HepG2 (cell line): ENCODE results near the gene LGALS7B. TPM values are rescaled to one million over a fixed set of nuclear protein-coding genes. Genes with fewer than 3 reads are reported as not detected.

Experiments used
- ATAC-seq: fragments of 200-7000 bp; cut with Tn5 transposase; 3 replicates; pipeline ENCODE4 v1.9.1; 2020; ENCODE audit warnings: mild to moderate bottlenecking, moderate library complexity
- BruUV-seq: library from RNA; stranded (reverse); fragments of 400-500 nt; replicated peaks from 2 replicates; lab custom pipeline; 2021; lab: Mats Ljungman, UMichigan
- CTCF ChIA-PET: fragments of 300-600 bp; formaldehyde crosslinking; extraction: SDS; loops from one replicate; lab custom pipeline; 2021; ENCODE audit warnings: low total read pairs, inconsistent platforms, low intra/inter-chr PET ratio; lab: Yijun Ruan, JAX
- POLR2A ChIA-PET: fragments of 350-600 bp; sonication (Branson Sonifier 250); formaldehyde crosslinking; loops from one replicate; lab custom pipeline; 2020; ENCODE audit warnings: antibody characterized with exemption, inconsistent platforms; lab: Yijun Ruan, JAX
- DNase-seq: peaks from one replicate; pipeline ENCODE4 v3.0.0-alpha.2; 2015; ENCODE audit warnings: low spot score
- FAIRE-seq: peaks from 3 replicates; lab custom pipeline; 2011; peaks lifted over from hg19 to GRCh38; lab: Jason Lieb, UNC
- H2AFZ ChIP-seq: one replicate; pipeline ENCODE4 v1.6.1; 2011; ENCODE audit warnings: low read length, inconsistent platforms
- H3K27ac ChIP-seq: fragments of 300-600 bp; 3 replicates; pipeline ENCODE4 v1.8.0; 2011; ENCODE audit warnings: mixed run types, mild to moderate bottlenecking, mixed read lengths, low read length, inconsistent platforms; ENCODE audit not compliant: insufficient read depth; ENCODE audit errors: extremely low read length
- H3K27me3 ChIP-seq, 2 experiments: fragments of 200-600 bp in 1 of 2; 2 replicates in 1 of 2; 3 replicates in 1 of 2; pipeline versions ENCODE4 v1.6.0 to v1.8.0; 2011; ENCODE audit warnings: low read length in 2 of 2, mild to moderate bottlenecking in 2 of 2, moderate library complexity in 2 of 2, inconsistent platforms in 1 of 2; ENCODE audit not compliant: insufficient read depth in 2 of 2, control insufficient read depth in 1 of 2
- H3K36me3 ChIP-seq, 2 experiments: fragments of 200-600 bp in 1 of 2; replicated peaks in 1 of 2; 2 replicates in 1 of 2; 3 replicates in 1 of 2; pipeline versions ENCODE4 v1.5.1 to v1.8.0; 2011; ENCODE audit warnings: low read length in 2 of 2, inconsistent platforms in 1 of 2; ENCODE audit not compliant: insufficient read depth in 2 of 2, control insufficient read depth in 1 of 2
- H3K4me1 ChIP-seq: 2 replicates; pipeline ENCODE4 v1.5.1; 2012; ENCODE audit warnings: low read length, inconsistent platforms; ENCODE audit not compliant: insufficient read depth
- H3K4me2 ChIP-seq: 2 replicates; pipeline ENCODE4 v1.6.0; 2011; ENCODE audit warnings: low read depth, low read length, inconsistent platforms
- H3K4me3 ChIP-seq, 3 experiments: fragments of 200-600 bp in 1 of 3; sonication (generic), shearing (Covaris generic) in 1 of 3; replicated peaks in 1 of 3; 2 replicates each; pipeline ENCODE4 v1.5.1; 2011 to 2016; ENCODE audit warnings: low read length in 3 of 3, inconsistent platforms in 2 of 3, low read depth in 2 of 3, mild to moderate bottlenecking in 2 of 3, control low read depth in 1 of 3, mixed read lengths in 1 of 3; ENCODE audit not compliant: insufficient read depth in 1 of 3
- H3K79me2 ChIP-seq: one replicate; pipeline ENCODE4 v1.6.1; 2011; ENCODE audit warnings: low read length, inconsistent platforms; ENCODE audit not compliant: insufficient read depth
- H3K9ac ChIP-seq: 2 replicates; pipeline ENCODE4 v1.6.0; 2011; ENCODE audit warnings: mild to moderate bottlenecking, low read depth, low read length, inconsistent platforms; ENCODE audit not compliant: insufficient read depth
- H3K9me3 ChIP-seq: 2 replicates; pipeline ENCODE4 v1.5.1; 2012; ENCODE audit warnings: mild to moderate bottlenecking, low read length
- H4K20me1 ChIP-seq: 2 replicates; pipeline ENCODE4 v1.6.0; 2011; ENCODE audit warnings: inconsistent platforms, mild to moderate bottlenecking, low read length, moderate library complexity; ENCODE audit not compliant: insufficient read depth
- FOSL2 ChIP-seq: sonication (generic); formaldehyde crosslinking; IDR thresholded peaks from 2 replicates; pipeline ENCODE4 v1.4.0; 2020; ENCODE audit warnings: missing genetic modification reagents
- FOXO4 ChIP-seq: sonication (generic); formaldehyde crosslinking; conservative IDR thresholded peaks from 2 replicates; pipeline ENCODE4 v1.8.1; 2023; ENCODE audit warnings: missing genetic modification reagents
- HOXA3 ChIP-seq: sonication (generic); formaldehyde crosslinking; IDR thresholded peaks from 2 replicates; pipeline ENCODE4 v1.5.0; 2020; ENCODE audit warnings: missing genetic modification reagents
- KLF15 ChIP-seq: sonication (generic); formaldehyde crosslinking; IDR thresholded peaks from 2 replicates; pipeline ENCODE4 v1.8.1; 2023; ENCODE audit warnings: borderline replicate concordance, mild to moderate bottlenecking, inconsistent platforms, missing genetic modification reagents, mixed read lengths
- PAF1 ChIP-seq: IDR thresholded peaks from 2 replicates; pipeline ENCODE4 v1.6.1; 2016; ENCODE audit warnings: missing genetic modification reagents, missing compliant biosample characterization
- TP53 ChIP-seq: sonication (generic); formaldehyde crosslinking; conservative IDR thresholded peaks from 2 replicates; pipeline ENCODE4 v1.4.0; 2020; ENCODE audit warnings: missing genetic modification reagents
- ZBTB7B ChIP-seq: sonication (generic); formaldehyde crosslinking; IDR thresholded peaks from 2 replicates; pipeline ENCODE4 v1.4.0; 2020; ENCODE audit warnings: missing genetic modification reagents
- ZNF180 ChIP-seq: sonication (generic); formaldehyde crosslinking; IDR thresholded peaks from 2 replicates; pipeline ENCODE4 v1.4.0; 2020; ENCODE audit warnings: low read depth, missing genetic modification reagents, borderline replicate concordance
- ZNF331 ChIP-seq: sonication (generic); formaldehyde crosslinking; IDR thresholded peaks from 2 replicates; pipeline ENCODE4 v1.4.0; 2020; ENCODE audit warnings: missing genetic modification reagents
- ZNF747 ChIP-seq: sonication (generic); formaldehyde crosslinking; IDR thresholded peaks from 2 replicates; pipeline ENCODE4 v1.8.1; 2023; ENCODE audit warnings: missing genetic modification reagents, mild to moderate bottlenecking, borderline replicate concordance
- ZNF777 ChIP-seq: sonication (generic); formaldehyde crosslinking; IDR thresholded peaks from 2 replicates; pipeline ENCODE4 v1.4.0; 2020; ENCODE audit warnings: missing genetic modification reagents
- WGBS: methylation state at CpG from one replicate; pipeline ENCODE4 v1.1.6; 2017; ENCODE audit warnings: low lambda C conversion rate; 5-methylcytosine and 5-hydroxymethylcytosine counted together
- in situ Hi-C: cut with HindIII; loops from 2 replicates; pipeline ENCODE4 v1.10.0; 2017; ENCODE audit warnings: low pct_unique_long_range_greater_than_20kb; ENCODE audit not compliant: extremely low pct_ligation_motif_present
- intact Hi-C: fragments of 100-400 bp; cut with micrococcal nuclease; formaldehyde crosslinking; loops from one replicate; pipeline ENCODE4 v1.10.0; 2022; ENCODE audit not compliant: unreplicated experiment
- polyA plus RNA-seq, 8 experiments: library from polyadenylated mRNA; depleted of rRNA in 3 of 8; stranded (reverse) in 7 of 8; unstranded in 1 of 8; fragments of >200 nt; fragmentation: Illumina TruSeq in 4 of 8; extraction: Trizol in 4 of 8; gene quantifications; 2 replicates each; pipeline versions ENCODE4 v1.2.1 to v1.2.3, GENCODE V29; 2011 to 2016; ENCODE audit warnings: low read depth in 4 of 8, missing spikeins in 1 of 8, mixed read lengths in 1 of 8; ENCODE audit not compliant: insufficient read depth in 1 of 8
- total RNA-seq, 5 experiments: library from RNA; depleted of rRNA; stranded (reverse); fragments of >200 nt; fragmentation: Illumina TruSeq; extraction: Trizol; gene quantifications; 2 replicates each; pipeline ENCODE4 v1.2.3, GENCODE V29; 2016; ENCODE audit warnings: low read depth in 1 of 5
- TF ChIP-seq, protein P1 (sequence below): sonication (generic); formaldehyde crosslinking; IDR thresholded peaks from 2 replicates; pipeline ENCODE4 v1.4.0; 2020; ENCODE audit warnings: missing genetic modification reagents
- TF ChIP-seq, protein P2 (sequence below): sonication (generic); formaldehyde crosslinking; IDR thresholded peaks from 2 replicates; pipeline ENCODE4 v1.4.0; 2020; ENCODE audit warnings: missing genetic modification reagents
- TF ChIP-seq, protein P3 (sequence below): sonication (generic); formaldehyde crosslinking; IDR thresholded peaks from 2 replicates; pipeline ENCODE4 v1.5.0; 2020; ENCODE audit warnings: missing genetic modification reagents

The LGALS7B gene
- total and polyA plus RNA-seq, 2 of the 13 experiments (the other 11 are each of a cell fraction or from before 2014, with no cell fraction given), result 1.7 to 2.1 TPM

- peak; percentile 4 for ATAC-seq
- H2AFZ ChIP-seq, result no peak overlapping the region
- BruUV-seq, result no TSS peak
- ChIA-PET CTCF (no interaction called here), POLR2A (interaction anchor here (0.7 to 4.4 kb wide), 14 partner anchors 8 to 138 kb away, joined by 3 to 42 read pairs (median 5); partner anchors contain the start of genes HNRNPL, MRPS12, RINL and SARS2)
- no peak overlapping the region for H3K4me3 ChIP-seq
- H3K36me3 ChIP-seq, result peaks cover 34 to 77% of the 10 kb centered on the region in 2 experiments
- H3K27me3 ChIP-seq, result no peaks in the 10 kb centered on the region
- FAIRE-seq, result no peak
- peak overlapping the region; percentile 60 for H3K27ac ChIP-seq
- intact Hi-C loops (loop anchor here (10.0 kb wide), 1 partner anchor 184 kb away; no protein-coding TSS in a partner anchor), in situ Hi-C loops (no loop called here)
- peaks cover 65% of the 10 kb centered on the region for H3K4me1 ChIP-seq
- H3K4me2 ChIP-seq, result no peak overlapping the region
- 0 out of 2 replicates have a peak overlapping the region, but pooled peaks have one; percentile 0 for H3K9ac ChIP-seq
- DNase-seq, result no peak
- WGBS, result 87% methylated on average over 11 of the region's 19 CpGs
- H3K9me3 ChIP-seq, result no peaks in the 10 kb centered on the region
- H4K20me1 ChIP-seq, result peaks cover 25% of the 10 kb centered on the region
- H3K79me2 ChIP-seq, result peaks cover 14% of the 10 kb centered on the region
- no peak for TF ChIP-seq KLF15 (CRISPR knock-in tag)
- TF ChIP-seq HOXA3 (CRISPR knock-in tag), result no peak
- TF ChIP-seq FOSL2, result 0 out of 2 replicates have a peak, but pooled peaks have one; percentile 31
- no peak for TF ChIP-seq TP53 (CRISPR knock-in tag)
- 0 out of 2 replicates have a peak, but pooled peaks have one; percentile 77 for TF ChIP-seq FOXO4 (CRISPR knock-in tag)
- TF ChIP-seq, protein P1, sequence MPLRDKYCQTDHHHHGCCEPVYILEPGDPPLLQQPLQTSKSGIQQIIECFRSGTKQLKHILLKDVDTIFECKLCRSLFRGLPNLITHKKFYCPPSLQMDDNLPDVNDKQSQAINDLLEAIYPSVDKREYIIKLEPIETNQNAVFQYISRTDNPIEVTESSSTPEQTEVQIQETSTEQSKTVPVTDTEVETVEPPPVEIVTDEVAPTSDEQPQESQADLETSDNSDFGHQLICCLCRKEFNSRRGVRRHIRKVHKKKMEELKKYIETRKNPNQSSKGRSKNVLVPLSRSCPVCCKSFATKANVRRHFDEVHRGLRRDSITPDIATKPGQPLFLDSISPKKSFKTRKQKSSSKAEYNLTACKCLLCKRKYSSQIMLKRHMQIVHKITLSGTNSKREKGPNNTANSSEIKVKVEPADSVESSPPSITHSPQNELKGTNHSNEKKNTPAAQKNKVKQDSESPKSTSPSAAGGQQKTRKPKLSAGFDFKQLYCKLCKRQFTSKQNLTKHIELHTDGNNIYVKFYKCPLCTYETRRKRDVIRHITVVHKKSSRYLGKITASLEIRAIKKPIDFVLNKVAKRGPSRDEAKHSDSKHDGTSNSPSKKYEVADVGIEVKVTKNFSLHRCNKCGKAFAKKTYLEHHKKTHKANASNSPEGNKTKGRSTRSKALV (CRISPR knock-in tag), result no peak
- no peak for TF ChIP-seq ZNF180
- no peak for TF ChIP-seq ZBTB7B (CRISPR knock-in tag)
- TF ChIP-seq PAF1 (CRISPR knock-in tag), result 0 out of 2 replicates have a peak, but pooled peaks have one; percentile 13
- TF ChIP-seq, protein P2, sequence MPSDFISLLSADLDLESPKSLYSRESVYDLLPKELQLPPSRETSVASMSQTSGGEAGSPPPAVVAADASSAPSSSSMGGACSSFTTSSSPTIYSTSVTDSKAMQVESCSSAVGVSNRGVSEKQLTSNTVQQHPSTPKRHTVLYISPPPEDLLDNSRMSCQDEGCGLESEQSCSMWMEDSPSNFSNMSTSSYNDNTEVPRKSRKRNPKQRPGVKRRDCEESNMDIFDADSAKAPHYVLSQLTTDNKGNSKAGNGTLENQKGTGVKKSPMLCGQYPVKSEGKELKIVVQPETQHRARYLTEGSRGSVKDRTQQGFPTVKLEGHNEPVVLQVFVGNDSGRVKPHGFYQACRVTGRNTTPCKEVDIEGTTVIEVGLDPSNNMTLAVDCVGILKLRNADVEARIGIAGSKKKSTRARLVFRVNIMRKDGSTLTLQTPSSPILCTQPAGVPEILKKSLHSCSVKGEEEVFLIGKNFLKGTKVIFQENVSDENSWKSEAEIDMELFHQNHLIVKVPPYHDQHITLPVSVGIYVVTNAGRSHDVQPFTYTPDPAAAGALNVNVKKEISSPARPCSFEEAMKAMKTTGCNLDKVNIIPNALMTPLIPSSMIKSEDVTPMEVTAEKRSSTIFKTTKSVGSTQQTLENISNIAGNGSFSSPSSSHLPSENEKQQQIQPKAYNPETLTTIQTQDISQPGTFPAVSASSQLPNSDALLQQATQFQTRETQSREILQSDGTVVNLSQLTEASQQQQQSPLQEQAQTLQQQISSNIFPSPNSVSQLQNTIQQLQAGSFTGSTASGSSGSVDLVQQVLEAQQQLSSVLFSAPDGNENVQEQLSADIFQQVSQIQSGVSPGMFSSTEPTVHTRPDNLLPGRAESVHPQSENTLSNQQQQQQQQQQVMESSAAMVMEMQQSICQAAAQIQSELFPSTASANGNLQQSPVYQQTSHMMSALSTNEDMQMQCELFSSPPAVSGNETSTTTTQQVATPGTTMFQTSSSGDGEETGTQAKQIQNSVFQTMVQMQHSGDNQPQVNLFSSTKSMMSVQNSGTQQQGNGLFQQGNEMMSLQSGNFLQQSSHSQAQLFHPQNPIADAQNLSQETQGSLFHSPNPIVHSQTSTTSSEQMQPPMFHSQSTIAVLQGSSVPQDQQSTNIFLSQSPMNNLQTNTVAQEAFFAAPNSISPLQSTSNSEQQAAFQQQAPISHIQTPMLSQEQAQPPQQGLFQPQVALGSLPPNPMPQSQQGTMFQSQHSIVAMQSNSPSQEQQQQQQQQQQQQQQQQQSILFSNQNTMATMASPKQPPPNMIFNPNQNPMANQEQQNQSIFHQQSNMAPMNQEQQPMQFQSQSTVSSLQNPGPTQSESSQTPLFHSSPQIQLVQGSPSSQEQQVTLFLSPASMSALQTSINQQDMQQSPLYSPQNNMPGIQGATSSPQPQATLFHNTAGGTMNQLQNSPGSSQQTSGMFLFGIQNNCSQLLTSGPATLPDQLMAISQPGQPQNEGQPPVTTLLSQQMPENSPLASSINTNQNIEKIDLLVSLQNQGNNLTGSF, result no peak
- TF ChIP-seq, protein P3, sequence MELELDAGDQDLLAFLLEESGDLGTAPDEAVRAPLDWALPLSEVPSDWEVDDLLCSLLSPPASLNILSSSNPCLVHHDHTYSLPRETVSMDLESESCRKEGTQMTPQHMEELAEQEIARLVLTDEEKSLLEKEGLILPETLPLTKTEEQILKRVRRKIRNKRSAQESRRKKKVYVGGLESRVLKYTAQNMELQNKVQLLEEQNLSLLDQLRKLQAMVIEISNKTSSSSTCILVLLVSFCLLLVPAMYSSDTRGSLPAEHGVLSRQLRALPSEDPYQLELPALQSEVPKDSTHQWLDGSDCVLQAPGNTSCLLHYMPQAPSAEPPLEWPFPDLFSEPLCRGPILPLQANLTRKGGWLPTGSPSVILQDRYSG (CRISPR knock-in tag), result no peak
- no peak for TF ChIP-seq ZNF331 (CRISPR knock-in tag)
- no peak for TF ChIP-seq ZNF747 (CRISPR knock-in tag)
- no peak for TF ChIP-seq ZNF777 (CRISPR knock-in tag)
These were observed 49.4 kb downstream of the LGALS7B start for GRCh38 chr19:38838208-38838985.
